GM18861 (cell line): ENCODE data around the gene TP73.
"Not testable (repeated sequence)": the region's sequence is repeated elsewhere in the genome, so short reads cannot be mapped to it uniquely, and the experiment has no call there.

Source experiments
- ATAC-seq: cut with Tn5 transposase; IDR thresholded peaks from one replicate; pipeline ENCODE4 v1.9.1; 2021; ENCODE audit not compliant: unreplicated experiment

The TP73 gene

DNA sequence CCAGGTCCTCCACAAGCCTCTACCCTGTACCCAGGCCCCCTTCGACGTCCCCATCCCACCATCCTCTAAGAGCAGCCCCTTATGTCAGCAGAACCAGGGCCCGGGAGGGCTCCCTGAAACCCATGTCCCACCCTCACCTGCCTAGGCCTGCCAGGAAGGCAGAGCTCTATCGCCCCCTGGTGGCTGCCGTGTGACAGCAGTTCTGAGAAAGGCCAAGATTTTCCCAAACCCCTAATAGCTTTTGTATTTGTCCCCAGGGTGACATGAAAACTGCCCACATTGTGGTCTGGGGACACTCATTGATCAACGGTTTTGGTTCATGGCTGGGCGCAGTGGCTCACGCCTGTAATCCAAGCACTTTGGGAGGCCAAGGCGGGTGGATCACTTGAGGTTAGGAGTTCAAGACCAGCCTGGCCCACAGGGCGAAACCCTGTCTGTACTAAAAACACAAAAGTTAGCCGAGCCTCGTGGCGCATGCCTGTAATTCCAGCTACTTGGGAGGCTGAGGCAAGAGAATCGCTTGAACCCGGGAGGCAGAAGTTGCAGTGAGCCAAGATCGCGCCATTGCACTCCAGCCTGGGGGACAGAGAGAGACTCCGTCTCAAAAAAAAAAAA lies 72.2 kb downstream of the TP73 start:
- ATAC-seq = not testable (repeated sequence)

DNA sequence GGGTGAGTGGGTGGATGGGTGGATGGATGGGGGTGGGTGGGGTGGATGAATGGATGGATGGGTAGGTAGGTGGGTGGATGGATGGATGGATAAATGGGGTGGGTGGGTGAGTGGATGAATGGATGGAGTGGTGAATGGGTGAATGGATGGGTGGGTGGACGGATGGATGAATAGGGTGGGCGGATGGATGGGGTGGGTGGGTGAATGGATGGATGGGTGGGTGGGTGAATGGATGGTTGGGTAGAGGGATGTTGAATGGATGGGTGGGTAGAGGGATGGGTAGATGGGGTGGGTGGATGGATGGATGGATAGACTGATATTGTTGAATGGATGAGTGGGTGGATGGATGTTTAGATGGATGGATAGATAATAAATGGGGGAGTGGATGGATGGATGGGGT lies 73.0 kb downstream of the TP73 start:
- ATAC-seq = no peak

DNA sequence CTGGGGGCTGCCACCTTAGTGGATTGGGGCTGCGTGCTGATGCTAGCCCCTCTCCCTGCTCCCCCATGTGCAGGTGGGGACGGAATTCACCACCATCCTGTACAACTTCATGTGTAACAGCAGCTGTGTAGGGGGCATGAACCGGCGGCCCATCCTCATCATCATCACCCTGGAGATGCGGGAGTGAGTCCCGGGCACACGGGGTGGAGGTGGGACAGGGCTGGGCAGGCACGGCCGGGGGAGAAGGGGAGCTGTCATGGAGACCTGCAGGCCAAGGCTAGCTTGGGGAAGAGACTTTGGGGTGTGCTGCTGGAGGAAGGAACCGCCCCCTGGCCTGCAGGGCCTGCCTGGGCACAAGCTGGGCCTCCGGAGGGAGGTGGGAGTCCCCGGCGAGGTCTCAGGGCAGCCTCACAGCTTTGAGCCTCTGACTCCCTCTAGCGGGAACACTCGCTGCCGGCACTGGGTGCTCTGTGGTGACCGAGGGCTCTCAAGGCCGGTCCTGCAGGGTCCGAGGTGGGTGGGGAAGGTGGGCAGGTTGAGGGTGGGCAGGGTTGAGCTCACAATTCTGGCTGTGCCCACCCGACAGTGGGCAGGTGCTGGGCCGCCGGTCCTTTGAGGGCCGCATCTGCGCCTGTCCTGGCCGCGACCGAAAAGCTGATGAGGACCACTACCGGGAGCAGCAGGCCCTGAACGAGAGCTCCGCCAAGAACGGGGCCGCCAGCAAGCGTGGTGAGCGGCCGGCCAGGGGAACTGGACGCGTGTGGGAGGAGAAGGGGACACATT lies 74.9 kb downstream of the TP73 start:
- no peak for ATAC-seq

DNA sequence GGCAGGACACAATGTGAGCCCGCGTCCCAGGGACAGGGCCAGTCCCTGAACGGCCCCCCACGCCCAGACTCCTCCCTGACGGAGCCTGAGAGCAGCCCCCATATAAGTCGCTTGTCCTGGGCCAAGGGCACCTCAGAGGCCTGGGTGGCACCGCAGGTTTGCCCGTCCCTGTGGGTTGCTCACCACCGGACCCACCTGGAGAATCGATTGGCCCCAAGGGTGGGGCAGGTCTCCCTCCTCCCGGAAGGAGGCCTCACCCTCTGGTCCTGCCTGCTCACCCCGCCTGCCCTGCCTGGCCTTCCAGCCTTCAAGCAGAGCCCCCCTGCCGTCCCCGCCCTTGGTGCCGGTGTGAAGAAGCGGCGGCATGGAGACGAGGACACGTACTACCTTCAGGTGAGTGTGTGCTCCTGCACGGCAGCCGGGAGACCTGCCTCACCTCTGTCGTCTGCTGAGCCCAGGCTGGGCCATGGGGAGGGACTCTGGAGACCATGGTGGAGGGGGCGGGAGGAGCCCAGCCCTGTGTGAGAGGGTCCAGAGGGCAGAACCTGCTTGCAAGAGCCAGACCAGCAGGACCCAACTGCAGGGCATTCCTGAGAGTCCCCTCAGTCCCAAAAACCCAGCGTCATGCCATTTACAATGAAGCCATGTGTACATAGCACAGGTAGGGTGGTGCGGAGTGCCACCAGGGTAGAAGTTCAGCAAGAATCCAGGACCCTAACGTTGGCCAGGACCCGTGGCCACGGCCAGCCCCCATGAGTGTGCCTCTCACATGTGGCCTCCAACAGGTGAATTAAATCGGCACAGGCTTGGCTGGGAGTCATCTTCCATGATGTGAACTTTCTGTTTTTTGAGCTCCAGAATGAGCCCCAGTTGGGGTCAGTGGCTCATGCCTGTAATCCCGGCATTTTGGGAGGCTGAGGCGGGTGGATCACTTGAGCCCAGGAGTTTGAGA lies 75.8 kb downstream of the TP73 start:
- no peak for ATAC-seq

DNA sequence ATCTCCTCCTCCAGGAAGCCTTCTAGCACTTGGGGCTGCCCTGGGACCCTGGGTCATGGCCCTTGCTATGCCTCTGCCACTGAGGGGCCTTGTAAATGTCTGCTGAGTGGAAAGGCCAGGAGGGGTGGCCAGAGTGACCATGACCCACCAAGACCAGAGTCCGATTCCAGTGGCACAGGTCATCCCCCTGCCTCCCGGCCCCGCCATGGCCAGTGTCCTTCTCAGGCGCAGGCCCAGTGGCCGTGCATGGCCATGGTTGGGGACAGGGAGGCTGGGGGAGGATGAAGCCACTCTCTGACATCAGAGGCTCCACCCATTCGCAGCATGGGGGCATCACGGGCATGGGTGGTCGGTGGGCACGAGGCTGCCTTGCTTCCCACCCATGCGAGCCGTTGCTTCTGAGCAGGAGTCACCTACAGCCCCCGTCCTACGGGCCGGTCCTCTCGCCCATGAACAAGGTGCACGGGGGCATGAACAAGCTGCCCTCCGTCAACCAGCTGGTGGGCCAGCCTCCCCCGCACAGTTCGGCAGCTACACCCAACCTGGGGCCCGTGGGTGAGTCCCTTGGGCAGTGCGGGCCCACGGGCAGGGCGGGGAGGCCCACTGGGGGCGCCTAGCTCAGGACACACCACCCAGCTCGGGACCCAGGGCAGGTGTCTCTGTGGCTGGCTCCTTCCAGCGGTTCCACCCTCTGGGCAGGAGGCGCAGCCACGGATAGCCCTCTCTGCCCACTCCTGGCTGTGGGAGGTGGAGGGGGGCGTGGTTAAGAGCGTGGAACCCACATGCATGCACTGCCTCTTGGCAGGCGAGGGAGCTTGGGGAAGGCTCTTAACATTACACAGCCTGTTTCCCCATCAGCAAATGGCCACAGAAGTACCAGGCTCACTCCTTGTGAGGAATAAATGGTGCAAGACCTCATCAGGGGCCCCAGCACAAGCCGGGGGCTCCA lies 77.6 kb downstream of the TP73 start:
- no peak for ATAC-seq

DNA sequence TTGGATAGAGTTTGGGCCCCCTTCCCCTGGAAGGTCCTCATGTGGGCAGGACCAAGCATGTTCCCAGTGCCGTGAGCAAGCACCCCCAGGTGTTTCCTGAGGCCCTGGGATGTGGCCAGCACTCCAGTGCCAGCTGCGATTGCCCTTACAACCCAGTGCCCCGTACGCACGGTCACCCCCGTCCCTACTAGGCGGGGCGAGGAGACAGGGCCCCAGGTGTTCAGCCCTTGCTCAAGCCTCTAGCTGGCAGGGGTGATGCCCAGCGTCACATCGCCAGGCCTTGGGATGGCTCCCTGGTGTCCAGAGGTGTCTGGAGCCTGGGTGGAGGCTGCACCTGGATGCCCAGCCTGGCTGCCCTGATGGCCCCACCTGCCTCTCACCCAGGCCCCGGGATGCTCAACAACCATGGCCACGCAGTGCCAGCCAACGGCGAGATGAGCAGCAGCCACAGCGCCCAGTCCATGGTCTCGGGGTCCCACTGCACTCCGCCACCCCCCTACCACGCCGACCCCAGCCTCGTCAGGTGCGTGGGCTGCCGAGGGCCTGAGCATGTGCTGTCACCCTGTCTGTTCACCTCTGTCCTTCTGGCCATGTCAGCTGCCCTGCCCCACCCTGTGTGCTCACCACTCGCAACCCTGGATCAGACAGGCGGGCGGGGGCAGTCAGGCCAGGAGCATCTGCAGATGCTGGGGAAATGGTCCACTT lies 78.4 kb downstream of the TP73 start:
- no peak for ATAC-seq

DNA sequence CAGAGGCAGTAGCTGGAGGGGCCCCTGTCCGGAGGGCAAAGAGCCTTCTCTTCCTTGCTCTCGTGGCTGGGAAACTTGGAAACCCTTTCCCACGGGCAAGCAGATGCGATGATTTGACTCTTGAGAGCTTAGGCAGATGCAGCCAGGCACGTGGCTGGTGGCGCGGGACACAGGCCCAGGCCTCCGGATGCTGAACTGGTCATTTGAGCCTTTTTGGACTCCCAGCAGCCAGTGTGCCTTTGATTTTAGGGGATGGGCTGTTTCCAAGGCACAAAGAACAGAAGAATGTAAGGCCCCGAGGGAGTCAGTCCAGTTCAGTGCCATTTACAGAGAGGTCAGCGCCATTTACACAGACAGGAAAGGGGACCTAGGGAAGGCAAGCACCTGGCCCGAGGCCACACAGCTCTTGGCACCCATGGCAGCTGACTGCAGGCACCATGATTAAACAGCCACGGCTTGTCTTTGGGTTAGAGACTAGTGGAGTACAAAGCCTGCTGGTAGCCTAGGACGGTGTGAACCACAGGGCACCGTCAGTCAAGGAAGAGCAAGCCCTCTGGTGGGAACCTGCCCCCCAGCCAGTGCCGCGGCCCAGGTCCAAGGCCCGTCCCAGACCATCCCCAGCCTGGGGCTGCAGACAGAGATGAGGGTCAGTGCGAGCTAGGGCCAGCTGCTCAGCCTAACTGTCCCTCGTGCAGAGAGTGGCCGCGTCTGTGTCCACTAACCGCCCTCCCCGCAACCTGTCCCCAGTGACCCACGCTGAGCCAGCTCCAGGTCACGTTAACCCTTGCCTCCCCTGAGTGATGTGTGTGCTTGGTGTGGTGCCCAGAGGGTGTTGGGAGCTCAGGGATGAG lies 79.5 kb downstream of the TP73 start:
- no peak for ATAC-seq

DNA sequence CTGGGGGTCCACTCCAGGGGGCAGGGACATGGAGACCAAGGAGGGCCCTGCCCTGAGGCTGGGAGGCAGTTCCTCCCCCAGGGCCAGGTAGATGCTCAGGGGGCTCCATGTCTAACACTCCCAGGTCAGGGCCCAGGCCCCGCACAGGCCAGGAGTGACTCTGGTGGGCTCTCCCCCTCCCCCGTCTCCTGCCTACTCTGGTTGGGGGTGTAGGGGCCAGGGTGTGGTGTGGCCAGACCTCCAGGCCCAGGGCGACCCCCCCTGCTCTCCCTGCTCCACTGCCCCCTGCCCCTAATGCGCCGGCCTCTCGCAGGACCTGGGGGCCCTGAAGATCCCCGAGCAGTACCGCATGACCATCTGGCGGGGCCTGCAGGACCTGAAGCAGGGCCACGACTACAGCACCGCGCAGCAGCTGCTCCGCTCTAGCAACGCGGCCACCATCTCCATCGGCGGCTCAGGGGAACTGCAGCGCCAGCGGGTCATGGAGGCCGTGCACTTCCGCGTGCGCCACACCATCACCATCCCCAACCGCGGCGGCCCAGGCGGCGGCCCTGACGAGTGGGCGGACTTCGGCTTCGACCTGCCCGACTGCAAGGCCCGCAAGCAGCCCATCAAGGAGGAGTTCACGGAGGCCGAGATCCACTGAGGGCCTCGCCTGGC lies 80.2 kb downstream of the TP73 start:
- ATAC-seq = no peak

DNA sequence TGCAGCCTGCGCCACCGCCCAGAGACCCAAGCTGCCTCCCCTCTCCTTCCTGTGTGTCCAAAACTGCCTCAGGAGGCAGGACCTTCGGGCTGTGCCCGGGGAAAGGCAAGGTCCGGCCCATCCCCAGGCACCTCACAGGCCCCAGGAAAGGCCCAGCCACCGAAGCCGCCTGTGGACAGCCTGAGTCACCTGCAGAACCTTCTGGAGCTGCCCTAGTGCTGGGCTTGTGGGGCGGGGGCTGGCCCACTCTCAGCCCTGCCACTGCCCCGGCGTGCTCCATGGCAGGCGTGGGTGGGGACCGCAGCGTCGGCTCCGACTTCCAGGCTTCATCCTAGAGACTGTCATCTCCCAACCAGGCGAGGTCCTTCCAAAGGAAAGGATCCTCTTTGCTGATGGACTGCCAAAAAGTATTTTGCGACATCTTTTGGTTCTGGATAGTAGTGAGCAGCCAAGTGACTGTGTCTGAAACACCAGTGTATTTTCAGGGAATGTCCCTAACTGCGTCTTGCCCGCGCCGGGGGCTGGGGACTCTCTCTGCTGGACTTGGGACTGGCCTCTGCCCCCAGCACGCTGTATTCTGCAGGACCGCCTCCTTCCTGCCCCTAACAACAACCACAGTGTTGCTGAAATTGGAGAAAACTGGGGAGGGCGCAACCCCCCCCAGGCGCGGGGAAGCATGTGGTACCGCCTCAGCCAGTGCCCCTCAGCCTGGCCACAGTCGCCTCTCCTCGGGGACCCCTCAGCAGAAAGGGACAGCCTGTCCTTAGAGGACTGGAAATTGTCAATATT lies 81.0 kb downstream of the TP73 start:
- no peak for ATAC-seq

DNA sequence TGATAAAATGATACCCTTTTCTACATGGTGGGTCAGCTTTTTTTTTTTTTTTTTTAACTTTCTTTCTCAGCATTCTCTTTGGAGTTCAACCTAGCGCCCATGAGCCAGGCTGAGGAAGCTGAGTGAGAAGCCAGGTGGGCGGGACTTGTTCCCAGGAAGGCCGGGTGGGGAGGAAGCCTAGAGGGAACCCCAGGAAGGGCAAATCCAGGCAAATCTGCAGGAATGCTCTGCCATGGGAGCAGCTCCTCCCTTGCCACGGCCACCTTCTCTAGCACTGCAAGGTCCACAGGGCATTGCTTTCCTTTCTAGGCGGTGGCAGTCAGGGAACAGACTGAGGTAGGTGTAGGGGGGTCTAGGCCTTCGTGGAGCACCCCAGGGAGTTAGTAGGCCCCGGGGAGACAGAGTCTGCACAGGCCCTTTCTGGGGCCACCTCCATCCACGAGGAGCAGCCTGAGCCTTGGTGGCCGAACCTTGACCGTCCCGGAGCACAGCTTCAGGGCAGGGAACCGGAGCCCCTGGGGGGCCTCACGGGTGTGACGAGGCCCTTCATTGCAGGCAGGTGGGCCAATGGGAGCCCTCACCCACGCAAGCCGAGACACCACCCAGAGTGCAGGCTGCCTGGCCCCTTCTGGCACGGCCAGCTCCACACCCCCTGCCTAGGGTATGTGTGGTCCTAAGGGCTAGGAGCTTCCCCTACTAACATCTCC lies 81.7 kb downstream of the TP73 start:
- no peak for ATAC-seq

DNA sequence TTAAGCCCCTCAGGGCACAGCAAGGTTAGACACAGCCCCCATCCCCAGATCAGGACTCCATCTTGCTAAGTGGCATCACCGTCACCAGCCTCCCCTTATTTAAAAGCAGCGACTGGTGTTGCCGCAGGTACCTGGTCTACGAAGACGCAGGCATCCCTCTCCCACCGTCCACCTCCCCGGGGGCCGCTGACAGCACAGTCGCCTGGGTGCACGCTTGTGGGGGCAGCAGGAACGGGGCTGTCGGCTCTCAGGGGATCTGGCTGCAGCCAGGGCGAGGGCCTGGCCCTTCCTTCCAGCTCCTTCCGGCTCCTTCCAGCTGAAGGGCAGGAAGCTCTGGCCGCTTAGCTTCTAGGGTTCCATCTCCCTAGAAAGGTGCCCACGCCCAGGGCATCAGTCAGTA lies 82.3 kb downstream of the TP73 start:
- ATAC-seq = no peak

DNA sequence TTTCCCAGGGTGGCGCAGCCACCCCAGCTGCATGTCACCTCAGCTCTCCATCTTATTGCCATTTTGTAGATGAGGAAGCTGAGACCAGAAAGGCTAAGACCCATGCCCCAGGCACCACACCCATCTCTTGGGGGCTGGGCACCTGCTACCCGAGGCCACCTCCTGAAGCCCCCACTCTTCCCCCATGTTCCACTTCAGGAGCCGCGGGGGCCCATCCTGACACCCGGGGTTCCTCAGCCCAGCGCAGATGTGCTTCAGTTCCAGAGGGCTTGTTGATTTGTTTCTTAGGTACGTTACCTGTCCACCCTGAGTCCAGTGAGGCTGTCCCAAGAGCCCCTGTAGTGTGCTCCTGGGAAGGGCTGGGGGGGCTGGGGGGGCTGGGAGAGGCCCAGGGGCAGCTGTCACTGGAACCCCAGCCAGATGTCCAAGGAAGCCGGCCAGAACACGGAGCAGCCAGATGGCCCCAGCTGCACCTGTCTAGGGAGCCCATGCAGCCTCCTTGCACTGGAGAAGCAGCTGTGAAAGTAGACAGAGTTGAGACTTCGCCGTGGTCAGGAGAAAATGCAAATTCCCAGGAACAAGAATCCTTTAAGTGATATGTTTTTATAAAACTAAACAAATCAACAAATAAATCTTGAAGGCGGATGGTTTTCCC lies 82.8 kb downstream of the TP73 start:
- ATAC-seq = no peak

DNA sequence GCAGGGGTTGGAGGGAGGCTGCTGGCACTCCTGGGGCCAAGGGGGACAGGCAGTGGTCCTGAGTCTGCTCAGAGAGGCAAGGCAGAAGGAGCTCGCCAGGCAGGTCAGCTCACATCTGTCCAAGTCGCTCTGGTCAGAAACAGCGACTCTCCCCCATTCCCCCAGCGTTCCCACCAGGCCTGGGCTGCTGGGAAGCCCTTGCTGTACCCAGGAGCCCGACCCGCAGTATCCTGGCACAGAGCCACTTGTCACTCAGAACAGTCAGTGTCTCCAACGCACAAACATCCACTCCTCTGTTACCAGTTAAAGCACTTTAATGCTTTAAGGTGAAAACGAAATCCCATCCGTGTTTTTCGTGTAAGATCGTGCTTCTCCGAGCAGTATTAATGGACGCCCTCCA lies 83.4 kb downstream of the TP73 start:
- no peak for ATAC-seq

DNA sequence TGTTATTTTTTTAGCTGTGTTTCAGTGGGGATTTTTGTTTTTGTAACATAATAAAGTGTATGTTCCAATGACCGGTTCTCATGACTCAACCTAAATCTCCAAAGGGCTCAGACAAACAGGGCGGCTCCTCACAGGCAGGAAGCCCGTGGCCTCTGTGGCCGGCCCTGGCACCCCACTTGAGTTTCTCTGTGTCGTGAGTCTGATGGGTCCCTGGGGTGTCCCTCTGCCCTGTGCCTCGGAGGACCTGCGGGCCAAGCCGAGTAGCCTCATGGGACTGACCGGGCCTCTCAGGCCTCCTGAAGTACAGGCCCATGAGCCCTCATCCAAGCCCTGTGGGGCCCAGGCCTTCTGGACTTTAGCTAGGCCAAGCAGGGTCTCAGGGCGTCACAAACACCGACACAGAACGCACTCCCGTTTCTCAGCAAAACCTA lies 83.8 kb downstream of the TP73 start:
- ATAC-seq = no peak

DNA sequence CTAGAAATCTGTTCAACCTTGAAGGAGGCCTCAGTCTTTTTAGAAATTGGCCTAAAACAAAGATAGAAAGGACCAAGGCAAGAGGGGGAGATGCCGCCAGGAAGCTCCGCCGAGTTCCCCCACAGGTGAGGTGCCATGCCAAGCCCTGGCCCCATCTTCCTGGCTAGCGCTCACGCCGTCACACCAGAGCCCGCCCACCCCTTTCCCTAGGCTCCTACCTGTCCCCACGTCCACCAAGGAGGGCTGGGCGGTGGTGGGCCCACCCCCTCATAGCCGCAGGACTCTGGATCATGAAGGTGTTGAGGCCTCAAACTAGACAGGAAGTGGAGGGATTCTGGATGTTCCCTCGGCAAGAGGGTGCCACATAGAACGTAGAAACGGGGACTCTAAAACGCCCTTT lies 84.4 kb downstream of the TP73 start:
- ATAC-seq = no peak

DNA sequence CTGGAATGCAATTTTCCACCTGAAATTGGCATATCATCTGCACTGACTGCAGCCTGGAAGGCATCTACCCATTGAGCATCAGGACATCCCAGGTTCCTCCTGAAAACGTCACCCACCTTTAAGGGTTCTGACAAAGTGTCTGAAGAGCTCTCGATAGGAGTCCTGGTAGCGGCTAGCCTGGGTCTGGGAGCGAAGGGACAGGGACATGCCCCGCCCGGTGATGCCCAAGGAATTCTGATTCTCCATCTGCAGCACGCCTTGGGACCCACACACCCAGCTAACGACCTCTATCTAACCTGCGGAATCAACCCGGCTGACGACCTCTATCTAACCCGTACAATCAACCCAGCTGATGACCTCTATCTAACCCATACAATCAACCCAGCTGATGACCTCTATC lies 86.6 kb downstream of the TP73 start:
- ATAC-seq = no peak

DNA sequence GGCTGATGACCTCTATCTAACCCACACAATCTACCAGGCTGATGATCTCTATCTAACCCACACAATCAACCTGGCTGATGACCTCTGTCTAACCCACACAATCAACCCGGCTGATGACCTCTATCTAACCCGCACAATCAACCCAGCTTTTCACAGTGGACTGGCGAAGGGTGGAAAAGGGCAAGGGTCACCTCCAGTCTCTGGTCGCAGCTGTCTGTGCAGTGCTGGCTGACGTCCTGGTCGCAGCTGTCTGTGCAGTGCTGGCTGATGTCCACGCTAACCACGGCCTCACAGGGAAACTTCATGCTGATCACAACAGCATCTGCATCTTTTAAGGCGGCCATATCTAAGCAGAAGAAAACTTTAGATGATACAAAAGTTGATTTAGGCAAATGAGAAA lies 87.7 kb downstream of the TP73 start:
- ATAC-seq = no peak
